Medulla oblongata (tissue), 1 donor: ENCODE data around the gene SNX9.
A peak's percentile ranks its signal among the peaks of the same experiment; 100 is the strongest.
"Not testable (repeated sequence)": the region's sequence is repeated elsewhere in the genome, so short reads cannot be mapped to it uniquely, and the experiment has no call there.

ENCODE experiments used
- DNase-seq: peaks from one replicate; pipeline ENCODE4 v3.0.0-alpha.2; 2015; ENCODE audit errors: extremely low spot score

SNX9 gene

DNA sequence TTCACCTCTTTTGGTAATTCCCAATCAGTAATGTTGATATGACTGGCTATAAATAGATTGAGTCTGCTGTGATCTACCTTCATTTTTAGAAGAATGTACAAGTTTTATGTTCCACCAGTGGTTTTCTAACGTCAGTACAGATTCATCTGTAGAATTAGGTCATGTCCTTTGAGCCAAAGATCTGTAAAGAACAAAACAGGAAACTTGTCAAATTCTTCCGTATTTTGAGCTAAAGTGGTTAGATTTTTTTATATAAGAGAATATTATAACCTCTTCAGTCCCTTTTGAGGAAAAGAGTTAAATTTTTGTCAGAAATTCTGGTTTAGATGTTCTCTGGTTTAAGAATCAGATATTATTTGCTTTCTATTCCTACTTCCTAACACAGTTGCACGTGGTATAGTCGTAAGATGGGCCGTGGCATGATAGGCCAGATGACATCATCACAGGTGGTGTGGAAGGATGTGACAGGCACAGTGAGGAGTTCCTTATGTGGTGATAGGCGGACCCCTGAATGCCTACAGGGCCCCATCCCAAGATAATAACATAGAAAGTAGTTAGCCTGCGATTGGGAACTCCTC, 62.3 kb downstream of the SNX9 start:
- DNase-seq = no peak

DNA sequence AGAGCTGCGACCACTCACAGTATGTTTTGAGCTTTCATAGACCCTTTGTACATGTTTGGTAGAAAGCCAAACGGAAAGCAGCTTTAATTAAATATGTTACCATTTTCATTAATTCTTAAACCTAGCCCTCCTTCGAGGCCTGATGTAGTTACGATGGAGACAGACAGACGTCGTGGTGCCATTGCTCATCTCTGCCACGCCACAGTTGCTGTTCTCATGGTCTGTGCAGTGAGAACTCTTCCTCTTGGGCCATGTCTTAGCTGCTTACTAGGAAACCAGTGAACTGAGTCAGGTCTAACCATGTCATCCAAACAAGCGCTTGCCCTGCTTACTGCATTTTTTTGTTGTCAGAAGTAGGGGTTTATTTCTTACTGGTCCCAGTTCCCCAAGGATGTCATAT, 62.8 kb downstream of the SNX9 start:
- no peak for DNase-seq

DNA sequence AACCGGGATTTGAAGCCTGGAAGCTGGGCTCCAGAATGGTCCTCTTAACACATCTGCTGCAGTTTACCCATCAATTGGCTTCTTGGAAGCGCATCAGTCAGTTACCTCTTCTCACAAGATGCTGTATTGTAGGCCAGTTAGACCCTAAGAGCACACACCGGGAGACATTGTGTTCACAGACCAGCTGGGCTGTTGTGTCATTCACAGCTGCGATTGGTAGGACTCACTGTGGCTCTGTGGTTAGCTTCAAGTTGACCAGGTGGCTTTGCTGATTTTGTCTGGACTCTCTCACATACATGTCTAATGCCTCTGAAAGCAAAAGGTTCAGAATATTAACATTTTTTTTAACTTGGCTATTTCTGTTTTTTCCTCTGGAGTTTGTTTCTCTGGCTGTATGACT, 64.8 kb downstream of the SNX9 start:
- no peak for DNase-seq

DNA sequence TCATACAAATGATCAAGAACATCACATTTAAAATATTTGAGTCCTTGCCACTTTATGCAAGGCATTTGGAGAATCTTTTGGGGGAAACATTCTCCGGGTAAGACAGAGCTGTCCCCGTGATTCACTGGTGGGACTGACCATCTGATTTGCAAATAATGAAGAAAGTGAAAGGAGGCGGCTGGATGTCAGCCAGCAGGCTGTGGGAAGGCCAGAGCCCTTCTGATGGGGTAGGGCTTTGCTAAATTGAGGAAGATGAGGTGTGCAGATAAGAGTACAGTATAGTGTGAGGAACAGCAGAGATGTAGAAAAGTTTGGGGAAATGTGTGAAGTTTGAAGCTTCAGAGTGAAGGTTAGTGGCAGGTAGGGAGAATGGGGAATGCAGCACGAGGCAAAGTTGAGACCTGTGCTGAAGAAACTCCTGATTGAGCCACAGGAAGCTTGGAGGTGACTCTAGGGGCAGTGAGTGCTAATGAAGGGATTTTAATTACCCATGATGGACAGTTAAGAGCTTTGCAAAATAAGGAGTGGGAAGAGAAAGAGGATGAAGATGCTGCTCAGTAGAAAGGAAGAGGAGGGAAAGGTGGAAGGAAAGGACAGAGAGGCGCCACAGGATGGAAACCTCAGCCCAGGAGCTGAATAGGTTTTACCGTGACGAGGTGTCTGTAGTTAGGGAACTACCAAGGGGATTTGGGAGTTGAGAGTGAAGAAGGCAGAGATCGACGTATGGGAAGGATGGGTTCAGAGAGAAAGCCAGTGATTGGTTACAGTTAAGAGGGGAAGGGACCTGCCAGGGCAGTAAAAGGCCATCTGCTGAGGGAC, 68.7 kb downstream of the SNX9 start:
- no peak for DNase-seq

DNA sequence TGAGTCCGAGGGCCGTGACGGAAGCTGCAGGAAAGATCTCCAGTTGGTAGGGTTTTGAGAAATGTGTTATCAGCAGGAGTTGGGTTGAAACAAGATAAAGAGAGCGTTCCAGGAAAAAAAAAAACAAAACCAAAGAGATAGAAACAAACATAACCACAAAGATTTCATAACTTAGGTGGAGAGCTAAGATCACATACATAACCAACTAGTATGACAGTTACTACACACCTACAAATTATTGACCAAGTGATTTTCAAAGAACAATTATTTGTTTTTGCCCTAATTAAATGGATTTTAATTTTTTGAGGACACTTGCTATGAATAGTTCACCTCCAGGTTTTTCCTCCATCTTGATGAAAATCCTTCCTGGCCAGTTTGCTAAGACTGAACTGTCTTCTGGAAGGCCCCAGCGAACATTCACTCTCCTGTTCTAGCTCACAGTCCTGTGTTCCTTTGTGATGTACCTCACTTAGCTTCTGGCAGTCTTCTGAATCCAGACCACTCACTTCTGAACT, 69.4 kb downstream of the SNX9 start:
- no peak for DNase-seq

DNA sequence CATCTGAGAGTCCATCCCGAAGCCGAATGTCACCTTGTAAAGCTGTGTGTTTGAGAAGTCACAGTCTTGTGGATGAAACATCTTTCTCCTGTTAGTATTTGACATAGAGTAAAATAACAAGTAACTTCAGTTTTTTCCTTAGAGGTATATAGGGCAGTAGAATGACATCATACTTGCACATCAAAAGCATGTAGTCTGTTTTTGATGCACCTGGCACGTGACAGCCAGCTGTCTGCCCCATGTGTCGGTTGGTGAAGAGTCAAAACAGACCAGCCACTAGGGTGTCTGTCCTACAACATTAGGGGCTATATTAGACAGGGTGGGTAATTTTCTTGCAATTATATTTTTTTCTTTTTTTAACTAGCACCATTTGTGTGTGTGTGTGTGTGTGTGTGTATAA, 70.2 kb downstream of the SNX9 start:
- DNase-seq = no peak

DNA sequence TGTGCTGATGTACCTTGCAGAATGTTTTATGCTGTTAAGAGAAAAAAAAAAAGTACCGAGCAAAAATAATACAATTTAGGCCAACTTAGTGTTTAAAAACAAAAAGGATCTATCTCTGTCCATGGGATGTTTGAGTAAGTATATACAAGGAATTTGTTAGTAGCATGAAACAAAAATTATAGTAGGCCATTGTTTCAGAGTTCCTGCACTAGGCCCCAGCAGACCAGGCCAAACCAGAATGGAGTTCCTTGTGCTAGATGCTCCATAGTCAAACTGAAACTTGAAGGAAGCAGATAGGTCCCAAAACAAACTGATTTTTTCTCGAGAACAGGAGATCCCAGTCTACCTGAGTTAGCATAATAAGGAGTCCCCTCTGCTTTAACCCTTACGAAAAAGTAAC, 72.5 kb downstream of the SNX9 start:
- DNase-seq = peak; percentile 58

DNA sequence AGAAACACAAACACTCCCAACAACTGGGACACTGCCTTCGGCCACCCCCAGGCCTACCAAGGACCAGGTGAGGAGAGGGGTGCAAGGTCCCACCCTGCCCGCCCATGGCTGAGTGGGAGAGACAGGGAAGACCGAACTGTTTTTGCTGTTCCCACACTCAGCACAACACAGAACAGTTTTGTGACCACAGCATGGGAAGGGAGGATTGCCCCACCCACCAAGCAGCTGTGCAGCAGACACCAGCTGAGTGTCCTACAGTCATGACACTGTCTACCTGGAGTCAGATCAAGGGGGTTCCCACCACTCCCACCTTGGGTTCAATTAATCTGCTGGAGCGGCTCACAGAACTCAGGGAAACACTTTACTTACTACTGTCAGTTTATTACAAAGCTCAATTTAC, 73.9 kb downstream of the SNX9 start:
- no peak for DNase-seq

DNA sequence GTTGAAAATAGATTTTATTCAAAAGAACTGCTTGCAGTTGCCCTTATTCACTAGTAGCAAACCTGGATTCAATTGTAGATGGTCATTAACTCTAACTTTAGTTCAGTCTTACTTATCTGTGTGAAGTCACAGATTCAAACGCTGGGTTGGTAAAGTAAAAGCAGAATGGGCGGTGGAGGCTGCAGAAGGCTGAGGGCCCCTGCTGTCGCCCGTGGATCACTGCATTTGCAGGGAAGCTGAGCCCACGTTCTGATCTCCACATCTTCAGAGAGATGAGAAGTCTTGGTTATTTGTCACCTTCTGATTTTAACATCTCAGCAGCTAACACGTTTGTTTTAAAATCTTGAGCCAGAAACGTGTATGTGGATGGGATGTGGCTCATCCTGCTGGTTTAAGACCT, 75.1 kb downstream of the SNX9 start:
- peak; percentile 81 for DNase-seq

DNA sequence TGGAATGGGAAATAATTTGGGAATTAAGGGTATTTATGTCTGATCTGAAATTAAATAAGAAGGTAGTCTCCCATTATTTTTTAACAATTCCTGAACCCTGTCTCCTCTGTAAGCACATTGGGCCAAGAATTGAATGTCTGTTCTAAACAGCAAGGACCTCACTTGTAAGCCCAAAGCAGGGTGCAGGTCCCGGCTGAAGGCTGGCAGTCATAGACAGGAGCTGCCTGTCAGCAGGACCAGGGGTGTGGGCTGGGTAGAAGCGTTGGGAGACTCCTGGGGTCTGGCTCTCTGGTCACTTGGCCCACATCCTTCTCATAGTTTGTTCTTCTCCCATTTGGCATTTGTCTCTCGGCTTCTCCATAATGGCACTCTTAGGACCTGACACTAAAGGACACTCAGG, 75.6 kb downstream of the SNX9 start:
- no peak for DNase-seq

DNA sequence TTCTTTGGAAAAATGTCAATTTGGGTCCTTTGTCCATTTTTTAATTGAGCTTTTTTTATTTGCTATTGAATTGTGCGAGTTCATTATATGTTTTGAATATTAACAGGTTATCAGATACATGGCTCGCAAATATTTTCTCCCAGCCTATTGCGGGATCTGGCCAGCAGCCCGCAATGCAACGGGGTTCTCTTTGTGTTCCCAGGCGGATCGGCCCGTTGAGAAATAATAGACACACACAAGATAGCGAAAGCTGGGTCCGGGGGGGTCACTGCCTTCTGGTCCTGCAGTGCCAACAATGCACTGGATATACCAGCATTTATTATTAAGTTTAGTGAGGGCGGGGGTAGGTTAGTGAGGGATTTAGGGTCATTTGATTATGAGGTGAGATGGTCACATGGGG, 77.2 kb downstream of the SNX9 start:
- peak; percentile 51 for DNase-seq

DNA sequence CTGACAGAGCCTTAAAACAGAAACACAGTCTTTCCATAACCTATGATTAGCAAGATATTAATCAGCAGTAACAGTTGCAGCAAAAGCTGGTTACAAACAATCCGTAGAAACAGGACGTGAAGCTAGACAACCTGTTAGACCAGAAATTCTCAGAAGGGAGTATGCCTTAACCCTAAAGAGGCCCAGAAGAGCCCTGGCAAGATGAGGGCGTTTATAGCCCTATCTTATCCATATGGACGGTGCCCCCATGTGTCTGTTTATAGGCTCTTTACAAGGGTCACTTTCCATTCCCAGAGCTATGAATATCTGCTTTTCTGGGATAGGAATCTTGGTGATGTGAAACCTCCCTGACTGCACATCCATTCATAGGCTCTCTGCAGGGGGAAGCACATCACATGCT, 77.7 kb downstream of the SNX9 start:
- not testable (repeated sequence) for DNase-seq

DNA sequence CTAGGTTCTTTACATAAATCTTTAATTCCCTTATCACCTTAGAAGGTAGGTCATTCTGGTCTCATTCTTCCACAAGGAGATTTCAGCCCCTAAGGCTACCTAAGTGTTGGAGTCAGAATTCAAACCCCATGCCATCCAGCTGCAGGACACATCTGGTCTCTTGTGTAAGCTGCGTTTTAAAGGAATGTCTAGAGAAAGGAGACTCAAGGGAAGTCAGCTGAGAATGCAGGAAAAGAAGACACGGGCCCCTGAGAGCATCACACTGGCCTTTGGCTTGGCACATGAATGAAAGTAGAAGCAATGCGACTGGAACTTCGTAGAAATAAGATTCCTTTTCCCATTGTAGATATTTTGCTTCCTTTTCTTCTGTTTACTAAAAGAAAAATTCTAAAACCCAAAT, 82.0 kb downstream of the SNX9 start:
- DNase-seq = no peak

DNA sequence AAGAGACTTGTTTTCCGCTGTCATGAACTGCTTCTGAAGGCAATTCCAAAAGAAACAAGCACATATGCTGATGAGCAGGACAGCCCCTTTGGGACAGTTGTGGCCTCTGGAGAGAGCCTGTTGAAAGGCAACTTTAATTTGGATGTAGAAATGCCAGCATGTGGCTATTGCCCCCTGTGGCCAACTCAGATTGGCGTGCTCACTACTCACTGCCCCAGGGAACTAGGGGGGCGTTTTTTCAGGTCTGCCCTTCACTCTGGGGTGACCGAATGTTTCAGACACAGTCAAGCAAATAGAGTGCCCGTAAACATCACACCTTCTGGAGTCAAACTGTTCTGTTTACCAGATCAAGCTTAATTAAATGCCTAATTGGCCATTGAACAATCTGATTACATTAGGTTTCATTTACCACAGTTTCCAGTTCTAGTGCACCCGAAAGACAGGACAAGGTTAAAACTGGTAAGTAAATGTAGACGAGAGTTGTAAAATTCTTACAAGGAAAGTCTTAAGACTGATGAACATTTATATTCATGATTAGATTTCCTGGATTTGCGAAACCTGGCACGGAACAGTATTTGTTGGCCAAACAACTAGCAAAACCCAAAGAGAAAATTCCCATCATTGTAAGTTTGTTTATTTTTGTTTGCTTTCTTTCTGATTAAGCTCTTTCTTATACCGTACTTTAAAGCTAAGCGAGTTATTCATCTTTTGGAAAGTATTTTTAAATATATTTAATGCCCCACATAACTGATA, 82.7 kb downstream of the SNX9 start:
- DNase-seq = no peak

DNA sequence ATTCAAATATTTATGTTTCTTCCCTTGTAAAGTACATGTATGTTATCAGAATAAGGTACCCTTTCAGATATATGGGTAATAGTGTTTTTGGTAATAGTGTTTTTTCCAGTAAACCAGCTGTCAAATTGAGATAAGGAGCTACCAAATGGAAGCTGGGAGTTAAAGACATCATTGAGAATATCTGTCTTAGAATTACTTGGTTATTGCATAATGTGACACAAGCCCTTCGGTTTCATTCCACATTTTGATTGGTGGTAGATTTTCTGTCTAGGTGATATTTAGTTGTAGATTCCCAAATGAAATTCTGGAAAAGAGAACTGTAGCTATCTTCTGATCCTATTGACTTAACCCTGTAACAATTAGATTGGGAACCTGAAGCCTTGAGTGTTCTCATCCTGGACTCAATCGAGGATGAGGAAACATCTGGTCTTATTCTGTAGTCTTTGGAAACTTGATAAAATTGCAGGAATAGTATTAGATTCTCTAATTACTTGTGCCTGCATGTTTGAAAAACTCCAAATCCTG, 83.6 kb downstream of the SNX9 start:
- DNase-seq = no peak

DNA sequence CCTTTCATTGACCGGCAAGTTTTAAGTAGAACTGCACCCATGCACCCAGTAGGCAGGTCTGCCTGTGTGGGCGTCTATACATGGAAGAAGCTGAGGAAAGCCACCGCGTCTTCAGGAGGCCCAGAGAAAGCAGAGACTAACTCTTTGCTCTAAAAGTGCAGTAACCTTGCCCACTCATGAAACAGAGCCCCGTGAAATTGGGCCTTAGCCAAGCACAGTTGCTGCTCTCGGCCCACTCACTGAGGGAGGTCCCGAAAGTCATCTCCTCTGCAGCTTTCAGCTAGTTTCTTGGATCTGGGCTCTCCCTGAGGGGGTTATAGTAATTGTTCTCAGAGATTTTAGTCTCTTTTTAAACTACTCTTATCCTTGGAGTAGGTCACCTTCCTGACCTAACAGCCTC, 84.6 kb downstream of the SNX9 start:
- no peak for DNase-seq

DNA sequence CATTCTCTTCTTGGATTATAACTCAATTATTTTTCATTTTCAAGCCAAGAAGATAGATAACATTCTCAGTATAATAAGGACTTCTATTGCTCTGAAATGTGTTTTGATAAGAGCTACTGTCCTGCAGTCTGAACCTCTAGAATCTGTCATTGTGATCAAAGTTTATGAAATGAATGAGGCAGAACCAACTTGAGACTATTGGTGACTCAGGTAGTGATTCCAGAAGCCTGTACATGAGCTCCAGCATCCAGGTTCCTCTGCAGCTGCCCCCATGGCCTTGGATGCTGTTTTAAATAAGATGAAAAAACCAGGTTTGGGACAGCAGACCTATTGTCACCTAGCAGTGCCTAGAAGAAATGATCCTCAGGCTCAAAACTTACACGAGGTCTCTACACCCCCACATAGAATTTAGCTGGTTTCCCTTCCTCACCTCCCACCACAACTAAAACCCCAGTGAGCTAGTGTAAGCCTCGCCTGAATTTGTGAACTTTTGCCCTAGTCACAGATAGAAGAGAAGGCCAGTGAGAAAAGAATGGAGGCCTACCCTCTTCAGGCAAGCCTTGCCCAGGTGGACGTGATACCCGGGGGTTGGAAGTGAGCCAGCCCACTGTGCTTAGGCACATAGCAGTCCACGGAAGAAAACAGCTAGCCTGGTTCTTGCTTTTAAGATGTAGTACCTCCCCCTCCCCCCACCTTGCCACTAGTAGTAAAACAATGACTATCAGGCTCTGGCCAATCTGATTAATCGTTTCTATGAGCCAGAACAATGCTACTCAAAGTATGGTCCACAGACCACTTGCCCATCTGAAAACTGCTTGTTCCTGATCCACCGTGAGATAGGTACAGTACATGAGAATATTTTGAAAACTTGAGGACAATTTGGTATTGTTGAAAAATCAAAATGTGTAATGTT, 85.6 kb downstream of the SNX9 start:
- no peak for DNase-seq

DNA sequence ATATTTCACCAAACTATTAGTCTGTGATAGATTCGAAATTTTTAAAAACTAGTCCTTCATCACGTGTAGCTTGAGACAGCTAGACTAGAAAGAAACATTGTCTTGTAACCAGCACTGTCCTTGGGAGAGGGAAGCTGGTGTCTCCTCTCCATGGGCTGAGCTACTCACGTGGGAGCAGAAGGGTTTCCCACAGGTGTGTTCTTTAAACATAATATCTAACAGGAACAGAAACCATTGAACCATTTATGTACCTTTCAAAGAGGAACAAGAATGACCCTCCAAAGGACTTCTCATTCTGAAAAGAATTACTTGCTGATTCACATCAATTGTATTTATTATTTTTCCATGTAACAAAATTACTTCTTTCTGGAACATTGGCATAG, 86.2 kb downstream of the SNX9 start:
- DNase-seq = no peak

DNA sequence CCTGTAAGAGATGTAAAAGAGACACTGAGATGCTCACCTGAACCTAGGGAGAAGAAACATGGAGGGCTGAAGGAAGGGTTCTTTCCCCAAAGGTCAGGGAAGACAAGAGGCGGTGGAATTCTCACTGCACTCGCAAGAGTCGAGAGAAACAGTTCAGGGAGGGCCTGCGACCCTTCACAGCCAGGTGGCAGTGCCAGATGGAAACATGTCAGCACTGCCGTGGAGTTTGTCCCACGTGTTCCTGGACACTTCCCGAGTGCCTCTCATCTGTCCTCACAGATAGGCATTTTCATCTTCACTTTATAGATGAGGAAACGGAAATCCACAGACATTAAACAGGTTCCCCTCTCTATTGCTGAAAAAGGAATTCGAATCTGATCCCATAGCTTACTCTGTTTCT, 88.2 kb downstream of the SNX9 start:
- peak; percentile 41 for DNase-seq

DNA sequence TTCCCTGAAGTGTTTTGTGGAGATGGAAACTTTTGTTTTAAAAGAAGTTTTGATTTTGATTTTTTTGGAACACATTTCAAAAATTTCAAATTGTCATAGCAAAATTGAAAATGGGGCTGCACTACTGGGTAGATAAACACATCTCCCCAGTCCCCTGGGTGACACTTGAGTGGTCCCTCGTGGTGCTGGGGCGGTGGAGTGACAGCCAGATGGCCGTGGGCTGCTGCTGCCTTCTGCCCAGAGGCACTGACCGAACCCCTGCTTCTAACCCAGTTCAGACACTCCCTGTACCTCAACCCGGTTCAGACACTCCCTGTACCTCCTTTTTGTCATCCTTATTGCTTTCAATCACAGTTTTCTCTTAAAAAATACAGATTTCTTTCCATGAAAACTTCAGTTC, 88.7 kb downstream of the SNX9 start:
- DNase-seq = no peak

DNA sequence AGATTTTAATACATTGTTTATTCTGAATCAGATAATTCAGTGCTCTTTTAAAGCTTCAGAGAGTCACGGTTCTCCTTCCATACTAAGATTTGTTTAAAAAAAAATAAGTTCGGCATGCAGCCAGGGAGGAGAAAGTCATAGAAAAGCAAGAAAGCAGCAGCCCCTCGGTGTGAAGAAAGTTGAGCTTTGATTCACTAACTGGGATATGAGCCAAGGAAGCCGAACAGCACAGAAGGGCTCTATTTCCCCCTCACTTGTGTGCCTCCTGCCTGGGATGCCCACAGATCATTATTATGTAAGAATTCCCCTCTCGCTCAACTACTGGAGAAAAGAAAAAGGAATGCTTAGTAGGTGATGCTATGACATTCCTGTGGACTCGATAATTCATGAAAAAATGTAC, 89.3 kb downstream of the SNX9 start:
- DNase-seq = peak; percentile 93
